Motor neuron (in vitro differentiated cells): Measurements from ENCODE around the gene GALNT14. TPM values are rescaled to one million over a fixed set of nuclear protein-coding genes. Genes with fewer than 3 reads are reported as not detected.
A peak's percentile ranks its signal among the peaks of the same experiment; 100 is the strongest.

Experiments
- ATAC-seq, 8 experiments: fragments of 200-7000 bp; cut with Tn5 transposase; replicated peaks in 6 of 8; 2 replicates each; pipeline ENCODE4 v1.8.0; 2021; ENCODE audit warnings: mild to moderate bottlenecking in 8 of 8, moderate library complexity in 8 of 8
- H3K27ac ChIP-seq, 2 donors: fragments of 250-450 bp; sonication (Bioruptor Pico); 2 replicates each; pipeline ENCODE4 v1.9.0; 2021; ENCODE audit warnings: antibody characterized with exemption in 2 of 2, mild to moderate bottlenecking in 2 of 2, moderate library complexity in 1 of 2
- H3K4me1 ChIP-seq, 2 donors: fragments of 250-450 bp; sonication (Bioruptor Pico); replicated peaks in 1 of 2; 2 replicates each; pipeline ENCODE4 v1.6.1; 2021; ENCODE audit warnings: antibody characterized with exemption in 2 of 2, mild to moderate bottlenecking in 2 of 2, moderate library complexity in 1 of 2
- H3K4me3 ChIP-seq, 5 donors: fragments of 250-450 bp; sonication (Bioruptor Pico); 2 replicates each; pipeline ENCODE4 v1.9.0; 2021; ENCODE audit warnings: antibody characterized with exemption in 5 of 5, mild to moderate bottlenecking in 5 of 5, moderate library complexity in 4 of 5
- WGBS, 10 experiments: fragments of 450-650 bp; shearing (Covaris generic); methylation state at CpG; one replicate each; pipeline ENCODE4 v1.0.0; 2022; 5-methylcytosine and 5-hydroxymethylcytosine counted together
- in situ Hi-C, 9 experiments: fragments of 400-800 bp; cut with MboI; loops; one replicate each; pipeline ENCODE4 v1.15.0; 2021; ENCODE audit warnings: low sequenced_read_pairs in 9 of 9, low pct_unique_long_range_greater_than_20kb in 2 of 9; ENCODE audit not compliant: unreplicated experiment in 9 of 9
- total RNA-seq, 8 experiments: library from RNA; unstranded; fragments of 300-600 nt; gene quantifications; 2 replicates each; pipeline versions ENCODE4 v1.2.3 to v1.2.4, GENCODE V29; 2022

Gene GALNT14
- total RNA-seq, 8 experiments from 2014 or later: 0.21 to 17.0 (median 1.6) TPM; not detected in 1

GRCh38 chr2:31037058-31037457, 101.2 kb downstream of the GALNT14 start:
- no peak overlapping the region for H3K4me3 ChIP-seq
- ATAC-seq: no peak
- H3K4me1 ChIP-seq: no peaks in the 10 kb centered on the region
- no peak overlapping the region for H3K27ac ChIP-seq
- in situ Hi-C loops: no loop called here

DNA sequence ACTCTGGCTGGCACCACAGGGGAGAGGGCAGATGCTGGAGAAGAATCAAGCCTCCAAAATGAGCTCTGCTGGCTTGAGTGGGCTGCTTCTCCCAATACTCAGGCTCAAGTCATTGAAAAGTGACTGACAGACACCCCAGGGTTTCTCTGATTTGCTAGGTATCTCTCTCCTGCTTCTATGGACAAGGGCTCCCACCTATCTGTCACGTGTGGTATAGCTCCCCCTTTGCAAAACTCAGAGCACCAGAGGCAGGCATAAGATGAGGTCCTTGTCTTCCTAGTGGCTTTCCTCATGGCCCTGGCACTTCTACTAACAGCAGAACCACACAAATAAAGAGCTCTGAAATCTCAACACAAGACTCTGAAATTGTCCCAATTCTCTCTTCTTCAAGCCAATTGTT, 105.2 kb downstream of the GALNT14 start:
- WGBS, 10 experiments: 0 to 33% (median 25%) methylated on average over 1 of the region's 1 CpG; no CpG with 5 or more reads in 7 of the 10 experiments
- Histone ChIP-seq H3K4me1 (peaks cover 0 to 3% of the 10 kb centered on the region in 2 donors), H3K27ac (no peak overlapping the region), H3K4me3 (no peak overlapping the region)
- no peak for ATAC-seq
- in situ Hi-C loops: no loop called here

DNA sequence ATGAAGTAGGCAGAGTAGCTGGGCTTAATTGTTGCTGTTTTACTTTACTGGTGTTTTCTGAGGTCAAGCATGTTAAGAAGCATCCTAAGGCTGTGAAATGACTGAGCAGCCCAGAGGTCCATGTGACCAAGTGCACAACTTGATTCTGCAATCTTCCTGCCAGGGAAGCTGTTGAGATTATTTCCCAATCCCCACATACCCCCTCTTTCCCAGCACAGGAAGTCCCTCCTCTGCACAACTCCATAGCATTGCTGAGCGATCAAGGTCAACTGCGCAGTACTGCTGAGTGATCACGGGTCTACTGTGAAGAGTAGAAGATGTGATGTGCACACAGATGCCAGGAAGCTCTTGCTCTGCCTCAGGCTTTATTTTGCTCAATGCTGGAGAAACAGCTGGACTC, 105.8 kb downstream of the GALNT14 start:
- Histone ChIP-seq H3K4me1 (peaks cover 0 to 4% of the 10 kb centered on the region in 2 donors), H3K4me3 (no peak overlapping the region), H3K27ac (no peak overlapping the region)
- 76 to 100% (median 100%) methylated on average over 1 to 3 of the region's 3 CpGs; no CpG with 5 or more reads in 7 of the 10 experiments for WGBS, 10 experiments
- no peak for ATAC-seq
- in situ Hi-C loops: no loop called here

GRCh38 chr2:31031132-31031706, 107.0 kb downstream of the GALNT14 start:
- Histone ChIP-seq H3K27ac (no peak overlapping the region), H3K4me1 (peaks cover 0 to 4% of the 10 kb centered on the region in 2 donors), H3K4me3 (no peak overlapping the region)
- 0 to 100% (median 50%) methylated on average over 1 of the region's 1 CpG; no CpG with 5 or more reads in 3 of the 10 experiments for WGBS, 10 experiments
- in situ Hi-C loops: no loop called here
- ATAC-seq: no peak

DNA sequence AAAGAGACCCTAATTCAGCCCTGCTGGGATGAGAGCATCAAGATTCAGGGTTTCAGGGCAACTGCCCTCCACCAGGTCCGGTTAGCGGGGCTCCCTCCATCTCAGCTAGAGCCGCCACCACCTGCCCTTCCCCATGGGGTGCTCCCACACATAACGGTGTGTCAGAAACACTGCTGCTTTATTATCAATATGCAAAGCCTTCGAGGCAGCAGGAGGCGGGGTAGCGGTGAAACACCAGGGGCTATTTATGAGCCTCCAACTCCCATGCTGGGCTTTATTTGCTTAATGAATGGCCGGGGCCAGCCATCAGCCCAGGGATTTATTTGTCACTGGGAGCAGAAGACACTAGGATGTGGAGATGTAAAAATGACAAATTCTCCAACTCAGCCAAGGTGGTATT, 109.8 kb downstream of the GALNT14 start:
- H3K4me3 ChIP-seq: no peak overlapping the region
- peak overlapping the region in 1 of 2 donors; percentile 18 for H3K27ac ChIP-seq
- peak in 5 of 8 experiments; percentile 54 to 97 (median 68) for ATAC-seq
- 0 to 60% (median 10%) methylated on average over 1 to 4 of the region's 8 CpGs; no CpG with 5 or more reads in 3 of the 10 experiments for WGBS, 10 experiments
- peaks cover 0 to 4% of the 10 kb centered on the region in 2 donors for H3K4me1 ChIP-seq
- in situ Hi-C loops: no loop called here

DNA sequence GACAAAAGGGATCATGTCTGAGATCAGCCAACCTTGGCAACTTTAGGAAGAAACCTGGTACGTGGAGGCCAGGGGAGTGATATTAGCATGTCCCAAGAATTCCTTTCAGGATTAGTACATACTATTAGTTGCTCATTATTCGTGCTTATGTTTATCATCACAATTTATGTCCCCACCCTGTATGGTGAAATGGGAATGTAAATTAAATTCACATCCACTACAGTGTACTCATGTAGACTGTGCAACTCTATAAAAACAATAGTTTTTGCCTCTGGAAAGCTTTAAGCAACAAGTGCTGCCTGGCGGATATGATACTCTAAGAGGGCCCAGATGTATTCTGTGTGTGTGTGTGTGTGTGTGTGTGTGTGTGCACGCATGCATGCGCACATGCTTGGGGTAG, 110.7 kb downstream of the GALNT14 start:
- in situ Hi-C loops: no loop called here
- peak in 3 of 8 experiments; percentile 32 to 83 (median 79) for ATAC-seq
- H3K4me1 ChIP-seq: peaks cover 0 to 4% of the 10 kb centered on the region in 2 donors
- no peak overlapping the region for H3K27ac ChIP-seq
- H3K4me3 ChIP-seq: no peak overlapping the region
- WGBS, 10 experiments: 6 to 100% (median 62%) methylated on average over 1 to 5 of the region's 5 CpGs; no CpG with 5 or more reads in 2 of the 10 experiments

GRCh38 chr2:31023541-31023940, 114.7 kb downstream of the GALNT14 start:
- no peak overlapping the region for H3K4me3 ChIP-seq
- no peak for ATAC-seq
- H3K27ac ChIP-seq: no peak overlapping the region
- H3K4me1 ChIP-seq: peaks cover 0 to 4% of the 10 kb centered on the region in 2 donors
- in situ Hi-C loops: no loop called here
- 33 to 100% (median 71%) methylated on average over 1 to 3 of the region's 3 CpGs; no CpG with 5 or more reads in 3 of the 10 experiments for WGBS, 10 experiments

DNA sequence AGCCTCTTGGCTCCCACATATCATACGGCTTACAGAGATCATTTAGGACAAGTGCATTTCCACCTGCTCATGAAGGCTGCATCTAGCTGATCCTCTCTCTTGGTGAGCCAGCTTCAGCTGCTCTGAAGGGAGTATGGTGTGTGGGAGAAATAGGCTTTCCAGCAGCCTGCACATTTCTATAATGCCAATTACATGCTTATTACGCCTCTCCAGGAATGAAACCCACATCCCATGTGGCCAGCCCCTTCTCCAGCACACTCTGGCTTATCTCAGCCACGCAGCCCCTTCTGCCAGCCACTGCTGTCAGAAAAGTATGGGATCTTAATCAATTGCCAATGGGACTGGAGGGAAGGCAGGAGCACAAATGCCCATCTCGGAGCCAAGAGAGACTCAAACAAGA, 117.5 kb downstream of the GALNT14 start:
- no peak for ATAC-seq
- H3K27ac ChIP-seq: no peak overlapping the region
- WGBS, 10 experiments: 0 to 92% (median 69%) methylated on average over 1 to 3 of the region's 4 CpGs; no CpG with 5 or more reads in 4 of the 10 experiments

DNA sequence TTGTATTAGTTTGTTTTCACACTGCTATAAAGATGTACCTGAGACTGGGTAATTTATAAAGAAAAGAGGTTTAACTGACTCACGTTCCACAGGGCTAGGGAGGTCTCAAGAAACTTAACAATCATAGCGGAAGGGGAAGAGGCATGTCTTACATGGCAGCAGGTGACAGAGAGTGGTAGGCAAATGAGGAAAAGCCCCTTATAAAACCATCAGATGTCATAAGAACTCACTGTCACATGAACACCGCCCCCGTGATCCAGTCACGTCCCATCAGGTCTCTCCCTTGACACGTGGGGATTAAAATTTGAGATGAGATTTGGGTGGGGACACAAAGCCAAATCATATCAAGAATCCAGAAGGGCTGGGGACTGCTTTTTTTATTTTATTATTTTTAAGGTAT, 120.0 kb downstream of the GALNT14 start:
- Histone ChIP-seq H3K27ac (no peak overlapping the region), H3K4me1 (no peaks in the 10 kb centered on the region), H3K4me3 (no peak overlapping the region)
- ATAC-seq: no peak
- in situ Hi-C loops: no loop called here
- WGBS, 10 experiments: 0 to 100% (median 79%) methylated on average over 1 to 6 of the region's 6 CpGs; no CpG with 5 or more reads in 4 of the 10 experiments

More for the DNA sequence above, 117.5 kb downstream of the GALNT14 start:
- in situ Hi-C loops: no loop called here
- no peak overlapping the region for H3K4me3 ChIP-seq
- no peaks in the 10 kb centered on the region for H3K4me1 ChIP-seq

DNA sequence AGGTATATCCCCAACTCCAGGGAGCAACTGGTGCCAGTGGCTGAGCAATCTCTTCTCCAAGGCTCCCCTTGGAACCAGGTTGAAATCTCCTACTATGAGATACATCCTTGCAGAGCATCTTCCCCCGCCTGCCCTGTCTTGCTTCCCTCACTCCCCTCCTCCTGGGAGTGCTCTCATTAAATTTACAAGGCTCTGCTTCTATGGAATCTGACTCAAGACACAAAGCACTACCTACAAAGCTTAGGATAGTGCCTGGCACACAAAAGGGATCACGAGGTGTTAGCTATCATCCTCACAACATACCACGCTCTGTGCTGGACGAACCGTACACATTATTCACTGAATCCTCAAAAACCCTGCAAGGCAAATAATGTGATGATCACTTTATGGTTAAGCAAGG, 121.6 kb downstream of the GALNT14 start:
- WGBS, 10 experiments: 68 to 87% (median 83%) methylated on average over 2 to 5 of the region's 5 CpGs; no CpG with 5 or more reads in 6 of the 10 experiments
- Histone ChIP-seq H3K27ac (no peak overlapping the region), H3K4me3 (no peak overlapping the region), H3K4me1 (no peaks in the 10 kb centered on the region)
- ATAC-seq: no peak
- in situ Hi-C loops: no loop called here

DNA sequence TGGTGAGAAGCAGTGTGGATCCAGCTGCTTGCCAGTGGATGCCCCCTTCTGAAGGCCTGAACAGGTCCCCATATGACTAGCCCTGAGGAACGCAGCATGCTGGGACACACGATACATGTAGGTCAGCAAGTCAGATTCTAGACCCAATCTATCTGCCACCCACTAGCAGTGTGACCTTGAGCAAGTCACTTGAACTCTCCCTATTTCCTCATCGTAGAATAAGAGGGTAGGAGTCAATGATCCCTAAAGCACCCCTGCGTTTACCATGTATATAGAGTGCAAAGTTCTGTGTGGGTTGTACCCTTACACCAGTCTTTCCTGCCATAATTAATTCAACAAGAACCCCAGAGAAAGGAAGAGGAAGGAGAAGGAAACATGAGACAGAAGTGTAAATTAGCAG, 123.7 kb downstream of the GALNT14 start:
- H3K4me3 ChIP-seq: no peak overlapping the region
- no peak for ATAC-seq
- H3K27ac ChIP-seq: no peak overlapping the region
- in situ Hi-C loops: no loop called here
- H3K4me1 ChIP-seq: no peaks in the 10 kb centered on the region
- WGBS, 10 experiments: 19 to 100% (median 78%) methylated on average over 1 to 4 of the region's 4 CpGs; no CpG with 5 or more reads in 2 of the 10 experiments

- no peak overlapping the region for H3K4me3 ChIP-seq
- peaks cover 0 to 8% of the 10 kb centered on the region in 2 donors for H3K4me1 ChIP-seq
- in situ Hi-C loops: no loop called here
- no peak for ATAC-seq
- 40 to 91% (median 80%) methylated on average over 4 to 8 of the region's 8 CpGs; no CpG with 5 or more reads in 3 of the 10 experiments for WGBS, 10 experiments
- H3K27ac ChIP-seq: no peak overlapping the region
Observed at GRCh38 chr2:31013301-31013700, 124.9 kb downstream of the GALNT14 start.

DNA sequence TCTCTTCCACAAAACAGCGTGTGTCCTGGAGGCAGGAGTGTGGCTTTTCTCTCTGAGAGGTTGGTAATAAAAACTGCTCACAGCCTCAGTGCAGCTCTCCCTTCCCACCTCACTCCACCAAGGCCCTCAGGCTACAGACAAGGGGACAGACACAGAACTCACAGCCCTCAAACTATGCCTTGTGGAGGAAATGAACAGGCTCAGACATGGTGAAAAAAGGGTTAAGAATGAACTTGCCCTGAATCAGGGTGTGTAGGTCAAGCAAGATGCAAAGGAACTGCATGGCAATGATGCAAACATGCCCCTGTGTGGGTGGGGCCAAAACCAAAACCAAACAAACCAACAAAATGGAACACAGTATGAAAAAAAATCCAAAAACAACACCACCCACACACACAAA, 125.8 kb downstream of the GALNT14 start:
- H3K4me3 ChIP-seq: no peak overlapping the region
- WGBS, 10 experiments: 0 to 71% (median 71%) methylated on average over 1 of the region's 1 CpG; no CpG with 5 or more reads in 7 of the 10 experiments
- ATAC-seq: peak in 2 of 8 experiments; percentile 40 to 62
- H3K4me1 ChIP-seq: peaks cover 5 to 13% of the 10 kb centered on the region in 2 donors
- in situ Hi-C loops: no loop called here
- H3K27ac ChIP-seq: no peak overlapping the region

DNA sequence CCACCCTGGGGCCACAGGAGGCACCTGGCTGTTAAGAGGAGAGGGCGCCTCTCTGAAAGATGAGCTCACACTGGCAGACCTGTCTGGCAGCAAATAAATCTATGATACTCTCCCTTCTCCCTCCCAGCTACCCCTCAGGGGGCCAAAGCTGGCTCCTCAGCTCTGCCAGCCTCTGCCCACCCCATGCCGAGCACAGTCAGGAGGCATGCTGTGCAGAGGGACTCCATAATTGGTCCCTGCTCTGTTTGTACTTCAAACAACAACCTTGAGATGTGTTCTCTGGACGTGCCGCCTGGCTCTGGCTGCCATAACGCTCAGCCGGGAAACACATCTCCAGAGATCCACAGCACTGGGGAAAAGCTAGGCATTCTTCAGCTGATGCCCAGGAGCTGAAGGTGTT, 126.7 kb downstream of the GALNT14 start:
- in situ Hi-C loops: no loop called here
- Histone ChIP-seq H3K27ac (no peak overlapping the region), H3K4me1 (peaks cover 13 to 20% of the 10 kb centered on the region in 2 donors), H3K4me3 (no peak overlapping the region)
- ATAC-seq: peak in 1 of 8 experiments; percentile 65
- 17 to 98% (median 80%) methylated on average over 1 to 4 of the region's 6 CpGs; no CpG with 5 or more reads in 7 of the 10 experiments for WGBS, 10 experiments
